GM19455 (cell line): ENCODE results near the gene NGB.

Experiments
- ATAC-seq: cut with Tn5 transposase; IDR thresholded peaks from one replicate; pipeline ENCODE4 v1.9.1; 2021; ENCODE audit not compliant: unreplicated experiment

NGB gene

DNA sequence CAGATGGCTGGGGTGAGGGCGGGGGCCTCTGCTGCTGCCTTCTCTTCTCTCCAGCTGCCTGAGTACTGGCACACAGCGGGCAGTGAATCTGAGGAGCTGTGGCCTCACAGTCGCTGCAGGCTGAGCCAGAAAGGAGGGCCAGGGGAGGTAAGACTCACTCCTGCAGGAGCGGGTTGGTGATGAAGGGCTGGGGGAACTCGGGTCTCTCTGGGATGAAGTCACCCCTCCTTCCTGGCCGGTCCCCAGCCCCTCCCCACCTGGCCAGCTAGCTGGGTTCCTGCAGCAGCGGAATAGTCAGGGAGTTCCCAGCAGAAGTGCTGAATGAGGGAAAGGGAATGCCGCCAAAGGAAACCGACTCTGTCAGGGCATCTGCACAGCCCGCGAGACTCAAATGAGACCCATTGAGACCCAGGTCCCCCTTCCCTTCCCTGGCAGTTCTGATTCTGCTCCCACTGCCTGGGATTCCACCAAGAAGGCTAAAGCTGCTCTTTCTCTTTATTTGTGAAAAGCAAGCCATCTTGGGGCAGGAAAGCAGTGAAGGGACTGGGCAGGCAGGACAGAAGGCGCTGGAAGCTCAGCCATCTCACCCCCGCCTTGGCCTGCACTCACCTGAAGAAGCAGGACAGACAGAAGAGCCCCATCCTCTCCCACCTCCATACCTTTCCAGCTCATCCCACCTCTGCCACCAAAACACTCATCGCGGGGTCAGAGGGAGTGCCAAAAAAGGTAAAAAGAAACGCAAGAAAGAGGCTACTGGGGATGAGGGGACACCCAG, 5.3 kb downstream of the NGB start:
- no peak for ATAC-seq

DNA sequence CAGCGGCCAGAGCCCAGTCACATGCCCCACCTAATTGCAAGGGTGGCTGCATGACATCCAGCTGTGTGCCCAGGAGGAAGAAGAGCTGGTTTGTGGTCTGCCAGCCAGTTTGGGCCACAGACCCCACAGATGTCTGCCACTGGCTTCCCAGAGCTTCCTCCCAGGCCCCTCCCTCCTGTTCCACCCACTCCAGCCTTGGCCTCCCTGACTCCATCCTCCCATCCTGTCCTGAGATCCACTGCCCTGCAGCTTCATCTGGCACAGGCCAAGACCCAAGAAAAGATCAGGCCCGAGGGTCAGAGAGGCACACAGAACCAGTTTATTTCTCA, 5.9 kb downstream of the NGB start:
- no peak for ATAC-seq

DNA sequence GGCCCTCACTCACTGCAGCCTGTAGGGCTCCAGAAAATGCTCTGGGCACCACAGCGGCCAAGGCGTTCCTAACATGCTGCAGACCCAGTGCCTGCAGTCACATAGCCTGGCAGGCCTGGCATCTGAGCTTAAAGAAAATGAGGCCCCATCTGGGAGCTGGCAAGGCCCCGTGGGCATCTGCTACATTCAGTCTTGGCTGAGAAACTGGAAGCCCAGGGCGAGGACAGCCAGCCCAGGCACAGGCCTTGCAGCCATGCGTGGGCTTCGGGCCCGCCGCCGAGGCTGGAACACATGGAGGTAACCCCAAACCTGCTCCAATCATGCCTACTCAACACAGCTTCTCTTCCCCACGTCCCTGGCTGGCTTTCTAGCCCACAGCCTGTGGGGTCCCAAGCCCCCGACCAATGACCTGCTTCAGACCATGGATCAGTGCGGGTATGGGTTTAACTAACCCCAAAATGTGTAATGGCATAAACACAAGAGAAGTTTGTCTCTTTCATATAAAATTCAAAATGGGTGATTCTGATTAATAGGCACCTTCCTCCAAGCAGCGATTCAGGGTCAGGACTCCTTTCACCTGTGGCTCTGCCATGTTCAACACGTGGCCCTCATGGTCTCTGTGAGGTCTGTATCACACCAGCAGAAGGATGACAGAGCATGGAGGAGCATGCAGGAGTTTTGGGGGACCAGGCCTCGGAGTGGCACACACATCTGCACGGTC, 6.4 kb downstream of the NGB start:
- no peak for ATAC-seq

DNA sequence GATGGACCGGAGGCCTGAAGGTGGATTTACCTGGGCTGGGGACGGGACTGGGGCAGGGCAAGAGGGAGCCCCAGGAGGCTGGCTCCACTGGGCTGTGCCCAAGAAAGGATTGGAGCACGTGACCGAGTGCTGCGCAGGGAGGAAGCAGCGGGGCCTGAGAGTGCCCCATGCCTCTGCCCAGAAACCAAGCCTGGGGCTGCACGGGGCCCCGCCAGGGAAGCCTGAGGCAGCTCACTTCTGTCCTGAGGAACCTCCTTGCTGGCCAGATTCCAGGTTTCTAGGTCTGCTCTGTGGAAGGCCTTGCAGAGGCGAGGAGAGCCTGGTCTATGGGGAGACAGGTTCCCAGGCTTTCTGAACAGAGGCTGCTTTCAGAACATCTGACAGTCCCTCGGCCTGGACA, 10.4 kb downstream of the NGB start:
- ATAC-seq: no peak

DNA sequence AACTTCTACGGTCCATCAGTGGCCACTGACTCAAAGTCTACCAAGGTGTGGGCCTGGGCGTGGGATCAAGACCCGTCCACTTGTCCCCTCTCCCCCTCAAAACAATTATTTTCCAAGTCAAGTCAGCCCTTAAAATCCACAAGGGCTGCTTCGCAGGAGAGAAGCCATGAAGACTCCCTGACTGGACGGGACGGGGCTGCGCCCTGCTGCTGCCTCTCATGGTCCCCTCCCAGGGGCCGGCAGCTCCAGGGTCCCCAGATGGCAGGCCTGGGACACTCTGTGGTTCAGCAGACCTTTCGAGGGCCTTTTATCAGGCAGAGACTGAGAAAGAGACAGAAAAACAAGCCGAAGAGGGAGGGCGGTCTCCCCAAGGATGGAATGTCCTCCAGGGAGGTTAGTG, 10.8 kb downstream of the NGB start:
- ATAC-seq: no peak

DNA sequence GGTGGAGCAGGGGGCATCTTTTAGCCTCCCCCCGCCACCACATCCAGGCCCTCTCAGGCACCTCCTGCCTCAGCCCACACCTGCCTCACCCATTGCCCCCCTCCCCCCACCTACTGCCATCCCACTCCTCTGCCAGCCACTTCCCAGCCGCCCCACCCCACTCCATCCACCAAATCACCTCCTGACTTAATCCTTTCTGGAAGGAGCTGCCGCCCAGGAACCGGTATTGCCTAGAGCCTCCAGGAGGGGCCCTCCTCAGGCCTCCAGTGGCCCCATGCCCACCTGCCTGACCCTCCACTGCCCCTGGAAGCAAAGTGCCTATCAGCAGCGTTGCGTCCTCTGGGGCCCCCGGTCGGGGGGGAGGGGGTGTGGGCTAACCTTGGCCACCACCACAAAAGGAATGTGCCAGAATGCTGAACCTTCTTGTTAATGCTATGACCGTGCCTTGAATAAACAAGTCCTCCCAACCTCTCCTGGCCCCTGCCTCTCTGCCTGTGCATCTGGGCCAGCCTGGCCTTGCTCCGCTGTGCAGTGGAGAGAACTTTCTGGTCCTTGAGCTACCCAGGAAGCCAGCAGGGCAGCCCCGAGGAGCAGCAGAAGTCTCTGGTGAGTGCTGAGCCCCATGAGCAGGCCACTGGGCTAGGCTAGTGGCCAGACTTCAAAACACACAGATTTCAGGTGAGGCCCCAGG, 11.8 kb downstream of the NGB start:
- ATAC-seq: no peak

DNA sequence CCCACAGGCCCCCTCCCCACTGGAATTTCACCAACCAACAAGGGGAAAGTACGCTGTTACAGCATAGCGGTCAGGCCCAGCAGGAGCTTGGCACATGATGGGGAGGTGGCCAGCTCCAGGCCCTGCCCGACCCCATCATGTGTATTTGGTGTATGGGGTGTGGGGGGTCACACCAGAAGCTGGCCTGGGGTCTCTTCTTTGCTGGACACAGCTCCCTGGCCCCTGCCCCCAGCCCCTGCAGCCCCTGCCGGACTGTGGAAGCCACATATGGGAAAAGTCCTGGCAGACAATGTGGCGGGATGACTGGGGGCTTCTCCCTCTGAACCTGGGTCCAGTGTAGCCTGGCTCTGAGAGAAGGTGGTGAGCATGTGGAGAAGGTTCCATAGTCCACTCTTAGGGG, 12.4 kb downstream of the NGB start:
- ATAC-seq: no peak

DNA sequence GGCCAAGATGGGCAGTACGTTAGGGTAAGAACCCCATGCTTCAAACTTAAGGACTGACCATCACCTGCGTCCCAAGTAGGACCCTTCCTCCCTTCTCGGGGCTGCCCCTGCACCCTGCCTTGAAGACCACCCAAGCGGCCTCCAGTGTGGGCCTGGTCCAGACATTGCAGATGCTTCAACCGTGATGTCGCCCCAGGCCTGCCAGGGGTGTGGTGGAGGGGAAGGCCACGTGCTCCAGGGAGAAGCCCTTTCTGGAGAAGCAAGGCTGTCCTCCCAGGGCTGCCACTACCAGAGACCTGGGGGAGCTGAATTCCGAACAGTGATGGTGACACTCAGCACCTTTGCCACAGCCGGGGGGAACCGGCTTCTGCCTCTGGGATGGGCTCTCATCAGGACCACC, 13.3 kb downstream of the NGB start:
- no peak for ATAC-seq

DNA sequence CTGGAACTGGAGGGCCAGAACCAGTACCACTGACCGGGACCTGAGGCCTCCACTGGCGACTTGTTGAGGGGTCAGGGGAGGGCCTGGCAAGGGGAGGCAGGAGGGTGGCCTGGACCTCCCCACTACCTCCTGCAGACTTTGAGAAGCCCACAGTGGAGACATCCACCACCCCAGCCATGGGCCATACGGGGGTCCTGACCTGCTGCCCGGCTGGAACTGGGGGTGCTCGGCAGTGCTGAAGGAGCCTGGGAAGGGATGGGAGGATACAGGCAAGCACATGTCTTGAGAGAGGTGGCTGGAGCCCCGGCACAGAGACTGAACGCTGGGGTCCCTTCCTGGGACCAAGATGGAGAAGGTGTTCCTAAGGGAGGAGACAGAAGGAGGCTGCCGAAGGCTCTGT, 14.3 kb downstream of the NGB start:
- no peak for ATAC-seq

DNA sequence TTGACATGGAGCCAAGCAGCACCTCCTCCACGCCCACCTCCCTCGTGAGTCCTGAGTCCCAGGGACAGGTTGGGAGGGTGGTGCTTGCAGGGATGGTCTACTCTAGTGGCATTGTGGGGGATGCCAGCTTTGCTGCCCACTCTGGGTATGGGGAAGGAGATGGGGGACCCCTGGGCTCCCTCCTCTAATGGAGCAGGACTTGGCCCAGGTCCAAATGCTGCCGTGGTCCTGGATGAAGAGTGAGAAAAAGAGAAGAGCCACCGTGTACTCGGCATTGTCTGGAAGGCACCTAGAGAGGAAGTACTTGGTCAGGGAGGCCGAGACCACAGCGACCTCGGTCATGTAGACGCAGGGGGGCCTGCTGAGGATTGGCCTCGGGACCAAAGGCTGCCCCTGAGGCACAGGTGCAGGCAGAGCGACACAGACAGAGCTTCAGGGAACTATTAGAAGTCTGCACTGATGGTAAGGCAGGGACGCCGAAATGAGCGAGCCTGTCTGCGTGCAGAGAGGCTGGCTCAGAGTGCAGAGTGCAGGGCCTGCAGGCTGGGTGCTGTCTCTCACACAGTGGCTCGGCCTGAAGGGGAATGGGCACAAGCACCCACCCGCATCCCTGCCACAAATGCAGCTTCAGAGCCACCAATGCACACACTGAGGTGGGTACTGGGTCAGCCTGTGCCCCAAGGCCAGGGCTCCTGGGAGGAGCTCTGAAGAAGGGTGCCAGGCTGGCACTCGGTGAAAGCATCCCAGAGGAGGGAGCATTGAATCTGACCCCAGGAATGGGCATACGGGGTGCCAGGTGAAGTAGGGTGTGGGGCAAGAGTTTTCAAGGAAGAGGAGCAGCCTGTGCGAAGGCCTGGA, 17.4 kb downstream of the NGB start:
- no peak for ATAC-seq

DNA sequence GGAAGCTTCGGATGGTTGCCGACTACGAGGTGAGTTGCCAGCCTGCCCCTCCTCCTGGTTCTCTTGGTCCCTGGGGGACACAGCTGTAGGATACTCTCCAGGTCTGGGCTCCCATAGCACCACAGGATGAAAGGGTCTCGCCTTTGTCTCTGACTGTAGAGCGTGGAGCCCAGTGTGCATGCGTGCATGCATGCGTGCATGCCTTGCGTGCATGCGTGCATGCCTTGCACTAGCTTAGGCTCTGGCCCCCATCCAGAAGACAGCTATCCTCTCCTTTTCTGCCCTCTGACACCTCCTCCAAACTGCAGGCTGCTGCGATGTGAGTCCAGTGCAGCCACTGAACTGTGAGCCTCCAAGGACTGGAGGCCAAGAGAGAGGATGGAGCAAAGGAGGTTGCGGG, 19.1 kb downstream of the NGB start:
- ATAC-seq: no peak

DNA sequence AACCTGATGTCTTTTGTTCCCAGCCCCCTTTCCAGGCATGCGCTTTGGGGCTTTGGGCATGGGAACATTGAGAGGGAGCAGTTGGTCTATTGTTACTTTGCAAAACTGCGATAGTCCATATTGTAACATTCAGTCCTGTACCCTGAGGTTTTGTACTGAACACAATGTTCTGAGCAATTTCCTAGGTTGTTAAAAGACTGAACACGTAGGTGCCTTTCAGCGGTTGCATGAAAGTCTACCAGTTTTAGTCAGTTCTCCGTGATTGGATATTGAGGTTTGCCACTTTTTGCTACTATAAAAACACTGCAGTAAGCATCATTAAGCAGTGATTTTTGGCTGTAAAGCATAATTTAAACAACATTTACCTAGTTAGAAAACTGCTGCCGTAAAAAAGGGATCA, 20.1 kb downstream of the NGB start:
- ATAC-seq: no peak

DNA sequence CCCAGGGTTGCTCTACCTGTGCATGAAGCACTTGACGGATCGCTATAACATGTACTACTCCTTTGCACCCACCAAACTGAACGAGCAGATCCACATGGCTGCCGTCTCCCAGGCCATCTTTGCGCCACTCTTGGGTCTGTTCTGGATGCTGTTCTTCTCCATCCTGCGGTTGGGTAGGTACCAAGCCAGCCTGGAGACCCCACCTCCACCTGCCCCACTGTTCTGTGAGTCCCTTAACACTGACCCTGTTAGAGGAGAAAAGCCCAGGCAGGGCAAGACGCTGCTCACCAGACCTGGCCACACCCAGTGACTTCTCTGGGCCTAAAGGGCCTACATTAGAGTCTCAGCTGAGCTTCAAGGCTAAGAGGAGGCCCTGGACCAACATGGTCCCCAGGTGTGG, 21.7 kb downstream of the NGB start:
- ATAC-seq: no peak

DNA sequence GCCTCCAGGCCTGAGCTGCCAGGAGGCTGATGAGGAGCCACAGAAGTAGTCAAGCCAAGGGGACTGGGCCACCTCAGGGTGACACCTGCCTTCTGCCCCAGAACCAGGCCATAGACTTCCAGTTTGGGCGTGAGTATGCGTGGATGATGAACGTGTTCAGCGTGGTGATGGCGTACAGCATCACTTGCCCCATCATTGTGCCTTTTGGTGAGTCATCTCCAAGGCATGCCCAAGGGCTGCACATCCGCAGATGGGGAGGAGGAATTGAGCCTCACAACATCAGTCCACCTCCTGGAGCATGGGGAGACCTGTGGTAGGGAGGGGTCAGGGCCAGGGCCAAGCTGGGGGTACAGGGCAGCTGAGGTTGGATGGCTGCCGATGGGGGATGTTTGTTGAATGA, 22.3 kb downstream of the NGB start:
- ATAC-seq: no peak

DNA sequence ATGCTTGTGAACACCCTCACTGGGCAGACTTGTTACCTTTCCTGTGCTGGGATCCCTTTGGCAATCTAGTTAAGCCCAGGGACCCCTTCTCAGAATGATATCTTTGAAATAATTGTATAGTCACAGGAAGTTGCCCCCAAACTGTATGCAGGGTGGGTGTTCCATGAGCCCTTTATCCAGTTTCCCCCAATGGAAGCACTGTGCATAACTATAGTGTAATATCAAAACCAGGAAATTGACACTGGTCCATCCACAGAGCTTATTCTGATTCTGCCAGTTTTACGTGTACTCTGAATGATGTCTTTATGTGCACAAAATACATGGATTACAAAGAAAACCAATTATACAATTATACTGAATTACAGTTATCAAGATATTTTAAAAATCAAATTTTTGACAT, 24.2 kb downstream of the NGB start:
- ATAC-seq: no peak

DNA sequence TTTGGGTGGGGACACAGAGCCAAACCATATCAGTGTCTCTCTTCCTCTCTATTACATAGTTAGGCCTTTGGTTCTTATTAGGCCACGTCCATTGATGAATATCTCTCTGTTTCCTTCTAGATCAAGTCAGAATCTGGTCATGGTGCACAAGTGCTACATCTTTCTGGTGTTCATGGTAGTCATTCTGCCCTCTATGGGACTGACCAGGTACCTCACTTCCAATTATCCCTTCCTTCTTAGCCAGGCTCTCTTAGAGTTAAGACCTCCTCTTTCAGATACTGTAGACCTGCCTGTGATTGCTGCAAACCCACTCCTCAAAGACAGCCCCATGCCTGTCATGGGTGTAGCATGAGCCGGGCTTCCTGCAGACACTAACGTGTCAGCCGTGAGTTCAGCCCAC, 25.2 kb downstream of the NGB start:
- ATAC-seq: no peak

DNA sequence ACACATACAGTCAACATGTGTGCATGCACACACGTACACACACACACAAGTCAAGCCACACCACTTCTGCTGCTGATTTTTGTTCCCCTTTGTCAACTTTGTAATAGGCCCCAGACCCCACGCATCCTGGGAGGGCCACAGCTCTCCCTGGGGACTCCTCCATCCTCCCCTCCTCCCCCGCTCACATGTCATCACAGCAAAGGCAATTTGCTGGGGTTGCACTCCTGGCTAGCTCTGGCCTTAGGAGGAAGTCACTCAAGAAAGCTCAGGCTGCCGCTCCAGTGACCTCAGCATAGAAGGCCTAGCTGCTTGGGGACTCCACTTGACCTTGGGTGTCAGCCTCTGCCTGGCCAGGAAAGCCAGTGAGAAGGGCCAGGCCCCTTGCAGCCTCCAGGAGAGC, 27.2 kb downstream of the NGB start:
- no peak for ATAC-seq

DNA sequence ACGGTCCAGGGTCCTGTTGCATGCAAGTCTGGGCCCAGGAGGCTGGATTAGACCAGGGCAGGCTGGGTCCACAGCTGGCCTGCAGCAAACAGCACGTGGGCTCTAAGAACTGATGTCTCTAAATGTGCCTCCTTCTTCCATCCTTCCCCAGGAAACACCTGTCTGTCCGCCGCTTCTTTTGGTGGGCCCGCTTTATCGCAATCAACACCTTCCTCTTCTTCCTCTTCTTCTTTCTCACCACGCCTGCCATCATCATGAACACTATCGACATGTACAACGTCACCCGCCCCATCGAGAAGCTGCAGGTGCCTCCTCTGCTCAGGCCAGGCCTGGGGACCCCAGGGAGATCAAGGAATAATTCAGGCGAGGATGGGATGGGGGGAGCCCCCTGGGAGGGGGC, 28.3 kb downstream of the NGB start:
- ATAC-seq: no peak

DNA sequence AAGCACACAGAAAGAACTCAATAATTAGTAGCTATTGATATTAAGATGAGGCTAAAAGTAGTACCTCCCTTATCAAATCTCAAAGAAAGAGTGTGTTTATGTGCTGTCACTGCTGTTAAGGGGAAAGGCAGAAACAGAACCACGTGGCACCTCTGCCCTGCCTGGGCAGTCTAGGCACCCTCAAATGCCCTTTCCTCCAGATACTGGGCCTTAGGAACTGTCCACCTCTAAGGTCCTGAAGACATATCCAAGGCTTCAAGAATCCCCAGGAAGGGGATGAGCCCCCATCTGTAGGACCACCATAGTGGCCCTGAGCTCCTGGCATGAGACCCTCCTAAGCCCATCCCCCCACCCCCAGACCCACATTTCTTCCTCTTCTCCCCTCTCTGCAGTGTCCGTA, 29.1 kb downstream of the NGB start:
- ATAC-seq: no peak

DNA sequence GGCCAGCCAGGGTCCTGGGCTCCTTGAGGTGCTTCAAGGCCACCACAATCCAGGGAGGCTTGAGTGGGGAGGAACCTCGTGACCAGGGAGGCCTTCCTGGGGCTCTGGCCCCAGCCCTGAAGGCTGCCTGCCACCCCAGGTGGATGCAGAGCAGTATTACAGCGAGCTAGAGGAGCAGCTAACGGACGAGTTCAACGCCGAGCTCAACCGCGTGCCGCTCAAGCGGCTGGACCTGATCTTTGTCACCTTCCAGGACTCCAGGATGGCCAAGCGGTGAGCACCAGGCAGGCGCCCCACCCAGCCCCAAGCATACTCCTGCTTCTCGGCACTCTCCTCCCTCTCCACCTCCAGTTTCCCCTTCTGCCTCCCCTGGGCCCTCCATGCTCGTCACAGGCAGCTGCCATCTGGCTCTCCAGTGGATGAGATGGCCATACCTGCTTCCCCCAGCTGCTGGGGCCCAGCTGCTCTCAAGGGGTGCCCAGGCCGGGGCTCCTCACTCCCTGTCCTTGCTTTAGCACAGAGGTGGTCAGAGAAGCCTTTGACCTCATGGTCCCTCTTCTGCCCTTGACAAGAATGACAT, 30.6 kb downstream of the NGB start:
- ATAC-seq: no peak

DNA sequence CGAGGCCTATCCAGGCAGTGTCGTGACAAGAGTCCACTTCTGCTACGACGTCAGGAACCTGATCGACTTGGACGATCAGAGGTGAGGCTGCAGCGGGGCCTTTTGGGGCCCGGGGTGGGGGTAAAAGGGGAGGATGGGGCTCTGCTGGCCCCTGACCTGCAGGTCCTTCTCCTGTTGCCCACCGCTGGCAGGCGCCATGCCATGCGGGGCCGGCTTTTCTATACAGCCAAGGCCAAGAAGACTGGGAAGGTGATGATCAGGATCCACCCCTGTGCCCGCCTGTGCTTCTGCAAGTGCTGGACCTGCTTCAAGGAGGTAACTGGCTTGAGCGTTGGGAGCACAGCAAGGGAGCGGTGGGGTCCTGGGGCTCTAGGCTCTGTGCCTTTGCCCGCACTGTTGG, 31.6 kb downstream of the NGB start:
- no peak for ATAC-seq
